Brain pericyte (primary cell): Measurements from ENCODE around the gene POP7.

Experiments
- DNase-seq: peaks from one replicate; pipeline ENCODE4 v3.0.0-alpha.2; 2012; ENCODE audit warnings: low read depth, low spot score

POP7 gene

DNA sequence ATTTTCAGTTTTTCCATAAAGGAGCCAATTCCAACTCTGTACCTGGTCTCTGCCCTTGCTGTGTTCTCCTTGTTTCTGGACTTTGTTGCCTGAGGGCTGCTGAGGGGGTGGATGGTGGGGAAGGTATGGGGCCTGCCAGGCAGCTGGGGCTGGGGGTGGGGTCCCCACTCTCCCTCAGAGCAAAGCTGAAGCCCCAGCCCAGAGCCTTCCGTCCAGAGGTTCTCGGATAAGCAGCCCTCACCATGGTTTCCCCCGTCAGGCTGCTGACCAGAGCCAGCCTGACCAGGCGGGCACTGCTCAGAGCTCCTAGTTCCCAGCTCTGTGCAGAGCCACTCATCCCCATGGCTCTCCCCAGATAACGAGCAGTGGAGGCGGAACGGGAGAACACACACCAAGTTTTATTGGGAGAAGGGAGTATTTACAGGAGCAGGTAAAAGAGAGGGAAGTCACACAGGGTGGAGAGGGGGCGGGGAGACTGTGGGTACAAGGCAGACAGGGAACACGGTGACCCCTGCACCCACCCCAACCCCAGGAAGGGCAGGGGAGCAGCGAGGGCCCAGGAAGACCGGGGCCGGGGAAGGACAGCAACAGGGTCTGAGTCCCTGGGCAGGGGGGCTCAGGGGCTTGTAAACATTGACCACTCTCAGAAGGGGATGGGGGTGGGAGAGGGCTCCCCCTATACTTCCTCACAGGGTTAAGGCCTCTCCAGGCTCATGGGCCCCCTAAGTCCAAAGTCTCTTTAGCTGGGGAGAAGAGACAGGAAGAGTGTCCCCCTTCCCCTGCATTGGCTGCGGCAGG is 26.6 kb upstream of the POP7 start:
- no peak for DNase-seq

DNA sequence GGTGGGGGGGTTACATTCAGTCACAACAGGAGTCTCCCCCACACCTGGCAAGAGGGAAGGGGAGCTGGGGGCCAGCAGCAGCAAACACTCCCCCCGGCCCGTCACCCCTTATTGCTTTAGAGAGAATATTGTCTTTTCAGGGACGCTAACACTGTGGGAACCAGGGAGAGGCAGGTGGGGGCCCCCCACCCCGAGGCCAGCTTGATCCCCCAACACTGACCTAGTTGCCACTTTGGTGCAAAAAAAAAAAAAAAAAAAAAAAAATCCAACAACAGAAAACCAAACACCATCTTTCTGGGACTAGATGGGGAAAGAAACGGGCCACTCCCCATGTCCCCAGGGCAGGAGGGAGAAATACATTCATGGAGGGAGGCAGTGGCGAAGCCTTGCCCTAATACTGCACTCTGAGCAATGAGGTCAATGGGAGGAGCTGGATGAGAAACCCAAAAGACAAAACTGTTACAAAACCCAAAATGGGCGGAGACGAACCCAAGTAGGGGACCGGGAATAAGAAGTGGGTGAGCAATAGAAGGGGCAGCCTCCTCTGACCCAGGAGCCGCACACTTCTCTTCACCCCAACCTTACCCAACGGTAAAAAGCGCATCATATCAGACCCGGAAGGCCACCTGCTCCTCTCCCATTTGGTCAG is 25.9 kb upstream of the POP7 start:
- DNase-seq = no peak

DNA sequence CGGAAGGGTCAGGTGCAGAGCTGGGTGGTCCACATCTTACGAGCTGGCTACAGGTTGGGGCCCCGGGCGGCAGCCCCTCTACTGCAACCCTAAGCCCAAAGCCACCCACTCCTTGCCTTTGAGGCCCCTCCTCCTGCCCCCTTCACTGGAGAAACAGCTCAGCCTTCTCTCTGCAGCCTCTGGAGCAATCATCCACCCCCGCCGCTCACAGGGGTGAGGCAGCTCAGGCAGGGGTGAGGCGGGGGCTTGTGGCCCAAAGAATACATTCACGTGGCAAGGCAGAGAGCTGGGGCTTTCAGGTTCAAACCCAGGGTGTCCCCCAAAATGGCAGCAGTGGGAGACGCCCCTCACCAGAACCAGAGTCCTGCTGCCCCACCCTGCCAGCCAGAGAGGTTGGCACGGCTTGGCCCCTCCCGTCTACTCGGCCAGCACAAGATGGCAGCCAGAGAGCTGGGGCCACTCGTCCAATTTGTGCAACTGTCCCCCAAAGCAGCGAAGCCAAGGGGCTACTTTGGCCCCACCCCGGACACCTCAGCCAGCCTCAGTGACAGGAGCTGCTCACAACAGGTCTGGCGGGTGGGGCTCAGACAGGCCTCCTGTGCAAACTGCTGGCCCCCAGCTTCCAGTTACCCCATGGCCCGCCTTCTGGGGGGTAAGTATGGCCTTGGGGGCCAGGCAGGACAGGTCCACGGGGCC is 25.2 kb upstream of the POP7 start:
- no peak for DNase-seq

DNA sequence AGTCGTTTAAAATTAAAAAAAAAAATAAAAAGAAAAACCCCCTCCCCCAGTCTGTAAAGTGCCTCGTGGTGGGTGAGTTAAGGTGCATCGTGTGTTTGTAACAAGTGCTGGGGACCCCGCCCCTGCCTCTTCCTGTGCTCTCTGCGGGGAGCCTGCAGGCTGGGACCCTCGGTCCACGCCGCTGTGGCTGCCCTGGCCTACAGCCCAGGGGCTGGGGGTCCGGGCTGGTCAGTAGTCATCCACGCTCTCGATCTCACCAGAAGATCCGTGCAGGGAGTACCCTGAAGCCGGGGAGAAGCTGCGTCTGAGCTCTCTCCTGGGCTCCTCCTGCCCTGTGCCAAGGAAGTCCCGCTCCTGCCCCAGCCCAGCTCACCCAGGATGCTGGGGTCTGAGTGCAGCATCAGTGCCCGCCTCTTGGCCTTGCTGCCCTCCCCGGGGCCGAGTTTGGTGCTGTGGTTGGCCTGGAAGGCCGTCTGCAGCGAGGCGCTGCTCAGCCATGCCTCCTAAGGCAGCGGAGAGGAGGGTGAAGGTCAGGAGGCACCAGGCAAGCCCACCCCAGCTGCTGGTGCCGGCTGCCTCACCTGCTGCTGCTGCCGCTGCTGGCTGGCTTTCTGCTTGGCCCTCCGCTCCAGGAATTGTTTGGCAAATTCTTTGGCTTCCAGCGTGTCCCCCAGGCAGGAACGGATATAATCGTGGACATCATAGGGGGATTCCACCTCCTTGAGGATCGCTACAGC is 24.3 kb upstream of the POP7 start:
- no peak for DNase-seq

DNA sequence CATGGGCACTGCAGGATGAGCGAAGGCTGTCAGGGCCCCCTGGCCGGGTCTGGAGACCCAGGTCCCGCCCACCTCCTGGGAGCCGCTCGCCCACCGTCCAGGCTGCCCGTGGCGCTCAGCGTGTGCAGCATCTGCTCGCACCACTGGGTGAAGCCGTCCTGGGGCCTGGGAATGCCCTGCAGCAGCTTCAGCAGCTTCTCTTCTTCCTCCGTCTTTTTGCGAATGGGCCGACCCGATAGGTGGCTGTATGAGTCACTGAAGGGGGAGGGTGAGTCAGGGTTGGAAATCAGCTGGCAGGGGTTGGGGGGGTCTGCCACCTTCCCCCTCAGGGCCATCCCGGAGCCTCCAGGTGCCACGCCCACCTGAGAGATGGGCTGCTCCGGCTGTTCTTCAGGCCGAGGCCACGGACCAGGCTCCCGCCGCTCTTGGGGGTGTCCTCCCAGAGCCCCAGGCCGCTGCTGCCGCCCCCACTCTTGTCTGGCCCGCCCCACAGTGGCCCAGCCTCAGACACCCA is 23.6 kb upstream of the POP7 start:
- no peak for DNase-seq

DNA sequence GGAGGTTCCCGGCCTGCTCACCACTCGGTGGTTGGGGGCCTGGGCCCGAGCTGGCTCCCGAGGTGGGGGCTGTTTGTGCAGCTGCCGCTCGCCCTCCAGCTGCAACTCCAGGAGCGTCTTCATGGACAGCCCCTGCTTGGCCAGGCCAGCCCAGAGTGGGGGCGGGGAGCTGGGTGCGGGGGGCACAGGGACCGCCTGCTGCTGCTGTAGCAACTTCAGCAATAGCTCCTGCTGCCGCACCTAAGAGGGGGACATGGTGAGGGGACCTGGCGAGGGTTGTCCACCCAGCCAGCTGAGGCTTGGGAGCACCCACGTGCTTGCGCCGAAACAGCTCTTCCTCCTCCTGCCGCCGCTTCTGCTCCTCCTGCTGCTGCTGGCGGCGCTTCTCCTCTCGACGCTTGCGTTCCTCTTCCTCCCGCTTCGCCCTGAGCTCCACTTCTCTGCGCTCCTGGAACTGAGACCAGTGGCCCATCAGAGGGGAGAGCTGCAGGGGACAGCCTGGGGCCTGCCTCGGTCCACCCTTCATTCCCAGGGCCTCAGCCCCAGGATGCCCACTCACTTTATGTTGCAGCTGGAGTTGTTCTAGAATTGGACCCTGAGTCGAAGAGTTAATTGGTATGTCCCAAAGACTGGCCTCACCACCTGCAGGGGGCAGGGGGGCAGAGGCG is 22.8 kb upstream of the POP7 start:
- no peak for DNase-seq

DNA sequence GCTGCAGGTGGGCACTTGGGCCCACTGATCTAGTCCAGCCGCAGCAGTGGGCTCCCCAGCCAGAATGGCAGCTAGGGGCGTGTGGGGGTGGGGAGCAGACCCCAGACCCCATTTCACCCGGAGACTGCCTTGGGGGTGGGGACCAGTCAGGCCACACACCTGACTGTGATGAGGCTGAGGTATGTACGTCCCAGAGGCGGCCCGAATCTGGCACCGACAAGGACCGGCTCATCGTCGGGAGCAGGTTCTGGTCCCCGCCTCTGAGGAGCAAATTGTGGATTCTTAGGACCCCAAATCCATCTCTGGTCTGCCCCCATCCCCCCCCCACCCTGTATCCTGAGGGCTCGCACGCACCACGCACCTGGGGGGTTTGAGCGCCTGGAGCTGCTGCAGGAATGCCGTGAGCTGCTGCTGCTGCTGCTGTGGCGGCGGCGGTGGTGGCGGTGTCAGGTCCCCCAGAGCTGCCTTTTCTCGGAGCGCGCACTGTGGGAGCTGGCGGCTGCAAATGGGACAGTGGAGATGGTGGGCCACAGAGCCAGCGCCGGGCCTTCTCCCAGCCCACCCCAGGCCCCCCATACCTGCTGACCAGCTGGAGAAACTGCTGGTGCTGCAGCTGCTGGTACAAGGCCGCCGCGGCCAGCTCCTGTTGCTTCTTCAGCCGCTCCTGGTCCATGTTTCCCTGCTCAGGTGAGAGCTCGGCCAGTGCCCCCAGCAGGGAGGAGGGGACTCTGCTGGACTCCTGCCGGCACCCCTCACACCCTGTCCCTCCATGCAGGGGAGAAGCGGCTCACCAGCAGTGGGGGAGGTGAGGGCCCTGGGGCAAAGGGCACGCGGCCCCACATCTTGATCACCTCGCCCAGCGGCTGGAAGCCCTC is 22.0 kb upstream of the POP7 start:
- no peak for DNase-seq

DNA sequence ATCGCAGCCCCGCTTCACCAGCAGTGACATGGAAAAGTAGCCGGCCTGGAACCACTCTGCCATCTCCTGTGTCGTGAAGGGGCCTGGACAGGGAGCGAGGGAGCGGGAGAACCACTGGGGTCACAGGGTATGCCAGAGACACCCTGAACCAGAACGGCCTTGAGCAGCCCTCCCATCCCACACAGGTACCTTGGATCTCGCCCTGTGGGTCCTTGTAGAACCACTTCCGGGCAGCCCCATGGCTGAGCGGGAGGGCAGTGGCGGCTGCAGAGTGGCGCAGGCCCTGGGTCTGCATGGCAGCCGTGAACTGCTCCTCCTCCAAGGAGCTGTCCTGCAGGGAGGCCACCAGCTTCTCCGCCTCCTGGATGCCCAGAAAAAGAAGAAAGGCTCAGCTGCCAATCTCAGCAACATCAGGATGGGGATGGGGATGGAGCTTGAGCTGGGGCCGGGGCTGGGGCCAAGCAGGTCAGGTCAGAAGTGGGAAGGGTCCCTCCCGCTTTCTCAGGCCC is 21.3 kb upstream of the POP7 start:
- no peak for DNase-seq

DNA sequence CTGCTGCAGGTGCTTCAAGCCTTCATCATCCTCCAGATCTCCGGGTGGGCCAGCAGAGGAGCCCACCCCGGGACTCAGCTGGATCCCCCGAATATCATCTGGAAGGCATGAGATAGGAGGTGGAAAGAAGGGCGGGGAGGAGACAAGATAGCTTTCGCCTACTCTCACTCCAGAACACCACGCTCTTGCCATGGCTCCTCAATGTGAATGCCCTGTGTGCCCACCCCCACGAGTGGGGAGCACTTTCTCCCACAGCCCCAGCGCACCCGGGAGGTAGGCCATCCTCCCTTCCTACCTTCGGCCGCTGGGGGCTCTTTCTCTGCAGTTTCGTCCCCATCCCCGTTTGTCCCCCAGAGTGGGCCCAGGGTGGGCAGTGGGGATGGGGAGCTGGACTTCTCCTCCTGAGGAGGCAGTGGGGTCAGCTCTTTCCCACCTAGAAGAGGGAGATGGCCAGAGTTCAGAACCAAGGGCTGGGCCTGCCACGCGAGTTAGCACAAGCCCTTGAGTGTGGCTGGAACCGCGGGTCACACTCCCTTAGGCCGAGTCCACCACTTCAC is 20.8 kb upstream of the POP7 start:
- DNase-seq = no peak

DNA sequence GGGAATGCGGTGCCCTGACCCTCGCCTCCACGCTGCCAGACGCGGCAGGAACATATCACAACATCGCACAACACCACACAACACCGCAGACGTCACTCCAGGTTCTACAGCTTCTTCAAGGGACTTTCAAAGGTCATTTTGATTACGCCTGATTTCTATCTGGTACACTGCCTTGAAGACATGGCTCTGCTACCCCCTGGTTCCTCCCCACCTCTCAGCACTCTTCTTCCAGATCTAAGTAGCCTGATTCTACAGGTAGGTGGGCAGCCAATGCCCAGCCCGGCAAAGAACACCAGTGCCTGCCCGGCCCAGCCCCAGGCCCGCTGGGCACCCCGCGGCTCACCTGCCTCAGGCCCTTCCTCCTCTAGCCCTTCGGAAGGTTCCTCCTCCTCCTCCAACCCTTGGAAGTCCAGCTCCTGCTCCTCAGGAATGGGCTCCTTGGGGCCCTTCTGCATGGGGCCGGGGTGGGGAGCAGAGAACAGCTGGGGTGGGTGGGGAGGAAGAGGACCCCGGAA is 20.2 kb upstream of the POP7 start:
- DNase-seq = no peak

DNA sequence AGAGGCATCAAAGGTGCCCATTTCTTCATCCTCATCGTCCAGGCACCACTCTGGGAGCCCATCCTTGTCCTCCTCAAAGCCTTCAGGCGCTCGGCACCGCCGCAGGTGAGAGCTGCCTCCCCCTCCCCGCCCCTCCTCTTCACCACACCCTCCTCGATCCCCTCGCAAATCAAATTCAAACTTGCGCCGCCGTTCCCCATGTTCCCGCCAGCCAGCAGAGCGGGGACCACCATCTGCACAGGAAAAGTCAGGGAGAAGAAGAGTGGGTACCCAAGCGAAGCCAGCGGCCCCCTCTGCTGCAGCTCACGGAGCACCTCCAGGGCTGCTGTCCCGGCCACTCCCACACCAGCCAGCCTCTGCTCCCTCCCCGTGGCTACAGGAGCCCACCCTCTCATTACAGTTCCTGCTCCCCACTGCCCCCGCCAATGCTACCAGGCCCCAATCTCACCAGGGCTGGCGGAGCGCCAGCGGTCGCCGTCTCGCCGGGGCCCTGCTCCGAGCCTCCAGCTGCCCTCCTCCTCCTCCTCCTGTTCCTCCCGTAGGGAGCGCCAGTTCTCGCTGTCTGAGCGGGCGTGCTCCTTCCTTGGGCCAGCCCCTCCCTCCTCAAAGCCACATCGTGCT is 19.6 kb upstream of the POP7 start:
- no peak for DNase-seq

DNA sequence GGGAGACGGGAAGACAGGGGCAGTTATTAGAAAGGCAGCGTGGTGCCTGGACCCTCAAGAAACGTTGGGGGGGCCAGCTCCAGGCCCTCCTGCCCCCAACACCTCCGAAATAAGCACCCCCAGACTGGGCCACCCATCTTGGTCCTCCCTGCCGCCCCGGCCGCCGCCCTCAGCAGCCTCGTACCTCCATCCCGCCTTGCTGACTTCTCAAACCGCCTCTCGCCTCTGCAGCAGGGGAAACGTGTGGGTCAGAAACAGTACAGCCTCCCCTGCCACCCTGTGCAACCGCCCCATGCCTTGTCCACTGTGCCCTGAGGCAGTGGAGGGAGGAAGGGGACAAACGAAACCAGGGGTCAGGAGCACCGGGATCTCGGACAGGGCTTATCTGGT is 19.1 kb upstream of the POP7 start:
- no peak for DNase-seq

DNA sequence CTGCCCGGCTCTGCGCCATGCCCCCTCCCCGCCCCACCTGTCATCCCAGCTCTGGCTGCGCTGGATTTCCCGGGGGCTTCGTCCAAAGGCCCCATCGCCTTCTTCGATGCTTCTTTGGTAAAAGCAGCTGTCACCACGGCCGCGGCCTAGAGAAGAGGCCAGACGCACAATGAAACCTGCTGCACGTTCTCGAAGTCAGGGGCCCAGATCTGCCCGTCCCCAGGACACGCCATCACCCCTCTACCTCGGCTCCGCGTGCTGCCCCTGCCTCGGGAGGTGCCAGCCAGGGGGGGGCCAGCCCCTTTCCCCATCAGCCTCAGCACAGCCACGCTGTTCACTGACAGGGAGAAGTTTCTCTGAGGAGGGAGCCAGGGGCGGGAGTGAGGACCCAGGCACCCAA is 18.7 kb upstream of the POP7 start:
- DNase-seq = no peak

DNA sequence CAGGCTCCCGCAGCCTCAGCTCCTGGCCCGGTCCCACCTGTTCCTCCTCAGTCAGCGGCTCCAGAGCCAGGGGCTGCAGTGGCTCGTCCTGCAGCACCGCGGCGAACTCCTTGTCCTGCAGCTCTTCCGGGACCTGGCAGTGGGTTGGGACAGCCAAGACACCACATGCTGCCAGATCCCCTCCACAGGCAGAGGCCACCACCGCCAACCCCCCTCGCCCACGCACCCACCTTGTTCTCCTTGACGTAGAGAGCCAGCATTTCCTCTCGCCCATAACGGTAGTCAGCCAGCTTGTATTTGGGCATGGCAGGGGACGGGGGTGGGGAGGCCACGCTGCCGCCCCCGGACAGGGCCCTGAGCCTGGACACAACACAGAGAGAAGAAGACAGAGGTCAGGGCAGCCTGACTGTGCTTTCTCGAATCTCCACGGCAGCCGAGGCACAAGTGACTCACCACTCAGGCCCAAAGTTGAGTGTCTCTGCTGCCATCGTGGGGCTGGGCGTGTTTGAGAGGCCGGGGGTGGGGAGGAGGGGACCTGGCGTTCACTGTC is 18.1 kb upstream of the POP7 start:
- DNase-seq = no peak

DNA sequence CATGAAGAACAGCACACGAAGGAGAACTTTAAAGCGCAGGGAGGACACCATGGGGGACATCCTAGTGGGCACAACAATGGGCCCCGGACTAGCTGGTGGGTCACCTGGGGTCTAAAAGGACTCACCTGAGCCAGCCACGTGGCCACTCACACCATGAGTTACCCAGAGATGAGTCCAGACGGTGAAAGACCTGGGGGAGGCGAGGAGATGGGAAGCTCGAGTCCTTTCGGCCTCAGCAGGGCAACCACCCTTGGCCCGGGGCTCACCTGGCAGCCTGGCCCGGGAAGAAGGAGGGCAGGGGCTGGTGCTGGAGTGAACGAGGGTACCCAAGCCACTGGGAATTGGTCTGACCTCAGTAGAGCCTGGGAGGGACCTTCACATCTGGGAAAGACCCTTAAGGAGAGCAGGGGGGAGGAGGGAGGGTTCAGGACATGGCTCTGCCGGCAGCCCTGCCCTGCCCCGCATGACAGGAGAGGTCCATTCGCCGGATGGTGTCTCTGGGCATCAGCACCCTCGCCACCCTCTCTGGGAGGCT is 17.5 kb upstream of the POP7 start:
- no peak for DNase-seq

DNA sequence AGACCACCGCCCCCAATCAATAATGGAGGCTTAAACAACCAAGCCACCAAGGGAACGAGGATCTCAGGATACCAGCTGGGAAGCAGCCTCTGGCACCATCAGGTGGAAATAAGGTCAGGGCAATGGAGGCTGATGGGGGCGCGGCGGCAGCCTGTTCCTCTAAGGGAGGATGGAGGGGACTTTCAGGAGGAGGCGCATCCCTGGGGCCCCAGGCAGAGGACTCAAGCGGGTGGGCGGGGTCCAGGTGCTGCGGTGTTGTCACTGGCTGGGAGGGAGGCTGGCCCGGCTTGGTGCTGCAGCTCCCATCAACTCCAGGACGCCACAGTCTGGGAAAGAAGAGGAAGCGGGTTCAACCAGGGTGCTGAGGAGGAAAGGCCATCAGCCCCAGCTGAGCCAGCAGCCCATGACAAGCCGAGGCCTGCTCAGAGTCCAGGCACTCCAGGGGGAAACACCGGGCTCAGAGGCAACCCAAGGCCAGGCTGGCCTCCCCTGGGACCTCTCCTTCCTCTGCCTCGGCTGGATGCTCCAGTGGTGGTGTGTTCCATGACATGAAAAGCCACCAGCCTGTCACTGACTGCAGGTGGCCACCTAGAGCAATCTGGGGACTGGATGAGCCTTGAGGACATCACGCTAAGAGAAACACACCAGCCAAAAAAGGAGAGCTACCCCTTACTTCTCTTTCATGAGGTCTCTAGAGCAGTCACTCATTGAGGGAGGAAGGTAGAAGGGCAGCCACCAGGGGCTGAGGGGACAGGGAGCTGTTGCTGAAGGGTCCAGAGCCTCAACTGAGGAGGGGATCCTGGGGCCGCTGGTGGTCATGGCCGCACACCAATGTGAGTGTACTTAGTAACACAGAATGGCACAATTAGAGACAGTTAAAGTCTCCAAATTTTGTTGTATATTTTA is 16.4 kb upstream of the POP7 start:
- DNase-seq = no peak
